ENCODE measurements around the gene GAGE10.

DNA sequence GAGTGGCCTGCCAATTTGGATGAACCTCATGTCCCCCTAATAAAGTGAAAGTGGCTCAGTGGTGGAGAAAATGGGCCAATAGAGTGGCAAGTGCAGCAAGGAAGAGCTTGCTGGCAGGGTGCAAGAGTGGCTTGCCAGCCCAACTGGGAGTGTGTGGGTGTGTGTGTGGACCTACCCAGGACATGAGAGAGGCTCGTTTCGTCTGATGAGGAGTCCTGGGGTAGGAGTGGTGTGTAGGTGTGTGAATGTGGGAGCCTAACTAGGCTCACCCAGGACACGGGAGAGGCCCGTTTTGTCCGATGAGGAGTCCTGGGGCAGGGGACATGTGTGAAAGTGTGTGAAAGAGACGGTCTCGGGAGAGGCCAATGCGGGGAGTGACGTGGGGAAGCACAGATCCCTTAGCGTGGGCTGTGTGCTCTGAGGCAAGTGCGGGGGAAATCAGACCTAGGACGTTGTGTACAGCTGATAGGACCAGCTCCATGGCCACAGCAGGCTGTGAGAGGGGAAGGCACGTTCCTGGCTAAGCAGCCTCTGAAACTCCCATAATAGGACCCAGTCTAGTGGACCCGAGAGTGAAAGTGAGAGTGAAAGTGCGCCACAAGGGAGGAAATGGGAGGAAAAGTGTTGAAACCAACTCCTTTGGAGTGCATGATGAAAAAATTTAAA is 5.3 kb downstream of the GAGE10 start:
- TF ChIP-seq POLR2A (IDR thresholded peaks at IDR 0.05) (no peak), CTCF (IDR thresholded peaks at IDR 0.05) (no peak)

Measured in right lobe of liver (tissue), 4 donors.